HCT116 (cell line): ENCODE results near the gene OPHN1. TPM values are rescaled to one million over a fixed set of nuclear protein-coding genes. Genes with fewer than 3 reads are reported as not detected.

Experiments used
- ATAC-seq: fragments of 200-7000 bp; cut with Tn5 transposase; 2 replicates; pipeline ENCODE4 v1.9.1; 2020; ENCODE audit warnings: mild to moderate bottlenecking, moderate library complexity
- BruUV-seq: library from RNA; stranded (reverse); fragments of 400-500 nt; replicated peaks from 2 replicates; lab custom pipeline; 2021; lab: Mats Ljungman, UMichigan
- CTCF ChIA-PET: fragments of 300-600 bp; sonication (Branson Sonifier 250); formaldehyde crosslinking; loops from one replicate; lab custom pipeline; 2021; ENCODE audit warnings: antibody characterized with exemption; lab: Charles Lee
- POLR2A ChIA-PET: fragments of 300-600, 350-600 bp; sonication (Branson Sonifier 250); formaldehyde crosslinking; loops from one replicate; lab custom pipeline; 2021; ENCODE audit warnings: antibody characterized with exemption; lab: Charles Lee
- RAD21 ChIA-PET, 2 experiments: fragments of 300-600 bp; sonication (Branson Sonifier 250); formaldehyde crosslinking; loops; one replicate each; lab custom pipeline; 2023; ENCODE audit warnings: low total read pairs in 2 of 2; ENCODE audit not compliant: uncharacterized antibody in 2 of 2, unreplicated experiment in 2 of 2, low non-redundant PET in 1 of 2; lab: Charles Lee
- DNase-seq: peaks from one replicate; pipeline ENCODE4 v3.0.0-alpha.2; 2010; ENCODE audit warnings: low read depth, low spot score
- H2AFZ ChIP-seq: fragments of 200-600 bp; shearing (Covaris generic), sonication (generic); 2 replicates; pipeline ENCODE4 v1.6.1; 2017; ENCODE audit warnings: low read depth, mixed run types, mixed read lengths, antibody characterized with exemption, low read length; ENCODE audit not compliant: poor library complexity, severe bottlenecking
- H3K27ac ChIP-seq: 2 replicates; pipeline ENCODE4 v1.5.1; 2012; ENCODE audit warnings: low read depth, low read length
- H3K27me3 ChIP-seq: fragments of 200-600 bp; sonication (generic); 2 replicates; pipeline ENCODE4 v1.6.1; 2016; ENCODE audit warnings: mixed run types, low read length, mixed read lengths; ENCODE audit not compliant: insufficient read depth
- H3K36me3 ChIP-seq, 2 experiments: fragments of 200-500 bp in 1 of 2; fragments of 200-600 bp in 1 of 2; sonication (Bioruptor generic) in 1 of 2; sonication (generic) in 1 of 2; 2 replicates each; pipeline versions ENCODE4 v1.5.1 to v1.6.1; 2014 to 2016; ENCODE audit warnings: low read length in 2 of 2, inconsistent platforms in 1 of 2, mixed read lengths in 1 of 2, mixed run types in 1 of 2; ENCODE audit not compliant: insufficient read depth in 2 of 2, control insufficient read depth in 1 of 2
- H3K4me1 ChIP-seq, 2 experiments: fragments of 200-600 bp in 1 of 2; sonication (generic) in 1 of 2; 2 replicates each; pipeline versions ENCODE4 v1.5.1 to v1.6.1; 2012 to 2017; ENCODE audit warnings: low read length in 2 of 2, inconsistent platforms in 1 of 2, mild to moderate bottlenecking in 1 of 2, mixed read lengths in 1 of 2, mixed run types in 1 of 2, moderate library complexity in 1 of 2; ENCODE audit not compliant: insufficient read depth in 2 of 2, control insufficient read depth in 1 of 2
- H3K4me2 ChIP-seq: fragments of 200-600 bp; sonication (generic); 2 replicates; pipeline ENCODE4 v1.6.1; 2017; ENCODE audit warnings: mixed run types, low read length, mixed read lengths
- H3K4me3 ChIP-seq, 2 experiments: fragments of 200-600 bp in 1 of 2; sonication (generic) in 1 of 2; replicated peaks in 1 of 2; 2 replicates each; pipeline ENCODE4 v1.5.1; 2011 to 2016; ENCODE audit warnings: low read length in 2 of 2, control low read depth in 1 of 2, low read depth in 1 of 2, mild to moderate bottlenecking in 1 of 2, mixed read lengths in 1 of 2, mixed run types in 1 of 2
- H3K79me2 ChIP-seq: fragments of 200-600 bp; sonication (generic); 2 replicates; pipeline ENCODE4 v1.6.1; 2017; ENCODE audit warnings: mild to moderate bottlenecking, mixed run types, low read length, moderate library complexity, mixed read lengths; ENCODE audit not compliant: insufficient read depth
- H3K9ac ChIP-seq: fragments of 200-600 bp; sonication (generic); 2 replicates; pipeline ENCODE4 v1.6.1; 2016; ENCODE audit warnings: low read length, mixed read lengths
- H3K9me2 ChIP-seq: fragments of 200-600 bp; sonication (generic), shearing (Covaris generic); 2 replicates; pipeline ENCODE4 v1.6.1; 2017; ENCODE audit warnings: mixed run types, mild to moderate bottlenecking, moderate library complexity; ENCODE audit not compliant: insufficient read depth
- H3K9me3 ChIP-seq, 2 experiments: fragments of 200-500 bp in 1 of 2; fragments of 200-600 bp in 1 of 2; sonication (Bioruptor generic) in 1 of 2; sonication (generic) in 1 of 2; 2 replicates each; pipeline ENCODE4 v1.6.1; 2014 to 2017; ENCODE audit warnings: low read length in 2 of 2, mixed read lengths in 2 of 2, inconsistent platforms in 1 of 2, low read depth in 1 of 2, mild to moderate bottlenecking in 1 of 2, mixed run types in 1 of 2, moderate library complexity in 1 of 2; ENCODE audit not compliant: control insufficient read depth in 1 of 2, insufficient read depth in 1 of 2
- H4K20me1 ChIP-seq: fragments of 200-600 bp; sonication (generic), shearing (Covaris generic); 2 replicates; pipeline ENCODE4 v1.6.1; 2017; ENCODE audit warnings: mixed run types, mild to moderate bottlenecking, moderate library complexity; ENCODE audit not compliant: insufficient read depth
- CBX3 ChIP-seq: IDR thresholded peaks from 2 replicates; pipeline ENCODE4 v1.6.1; 2012; ENCODE audit warnings: low read depth
- CTCF ChIP-seq, 3 experiments: fragments of 200-600 bp in 1 of 3; sonication (generic) in 1 of 3; IDR thresholded peaks in 2 of 3; conservative IDR thresholded peaks in 1 of 3; 2 replicates each; pipeline ENCODE4 v1.5.1; 2012 to 2017; ENCODE audit warnings: low read depth in 2 of 3, low read length in 2 of 3, antibody characterized with exemption in 1 of 3, borderline replicate concordance in 1 of 3, control low read depth in 1 of 3, mild to moderate bottlenecking in 1 of 3, mixed read lengths in 1 of 3, mixed run types in 1 of 3, moderate library complexity in 1 of 3; ENCODE audit not compliant: insufficient read depth in 1 of 3
- EZH2phosphoT487 ChIP-seq: fragments of 200-600 bp; IDR thresholded peaks from 2 replicates; pipeline ENCODE4 v1.6.1; 2018; ENCODE audit warnings: antibody characterized with exemption, borderline replicate concordance
- MAX ChIP-seq: IDR thresholded peaks from 2 replicates; pipeline ENCODE4 v1.6.1; 2012
- POLR2A ChIP-seq: IDR thresholded peaks from 2 replicates; pipeline ENCODE4 v1.7.0; 2011; ENCODE audit warnings: borderline replicate concordance; ENCODE audit not compliant: insufficient read depth, insufficient read length; ENCODE audit errors: extremely low read depth
- POLR2AphosphoS5 ChIP-seq: IDR thresholded peaks from 2 replicates; pipeline ENCODE4 v1.6.1; 2011; ENCODE audit warnings: mild to moderate bottlenecking, low read depth, low read length, moderate library complexity
- RAD21 ChIP-seq: IDR thresholded peaks from 2 replicates; pipeline ENCODE4 v1.6.1; 2012; ENCODE audit warnings: low read depth, mild to moderate bottlenecking
- REST ChIP-seq: IDR thresholded peaks from 2 replicates; pipeline ENCODE4 v1.6.1; 2012; ENCODE audit warnings: low read depth
- SIN3A ChIP-seq: IDR thresholded peaks from 2 replicates; pipeline ENCODE4 v1.6.1; 2012; ENCODE audit warnings: low read depth
- SP1 ChIP-seq: IDR thresholded peaks from 2 replicates; pipeline ENCODE4 v1.6.1; 2012; ENCODE audit warnings: low read depth
- SRF ChIP-seq: IDR thresholded peaks from 2 replicates; pipeline ENCODE4 v1.6.1; 2012; ENCODE audit warnings: low read depth
- TCF7L2 ChIP-seq: IDR thresholded peaks from 2 replicates; pipeline ENCODE4 v1.7.0; 2011; ENCODE audit warnings: borderline replicate concordance, inconsistent platforms; ENCODE audit not compliant: insufficient read depth, insufficient read length; ENCODE audit errors: extremely low read depth
- YY1 ChIP-seq: IDR thresholded peaks from 2 replicates; pipeline ENCODE4 v1.6.1; 2011; ENCODE audit warnings: low read length, low read depth, moderate library complexity, mild to moderate bottlenecking; ENCODE audit not compliant: insufficient replicate concordance; ENCODE audit errors: extremely low read depth
- ZBTB33 ChIP-seq: IDR thresholded peaks from 2 replicates; pipeline ENCODE4 v1.6.1; 2011; ENCODE audit warnings: mild to moderate bottlenecking, low read length, moderate library complexity; ENCODE audit not compliant: insufficient replicate concordance; ENCODE audit errors: extremely low read depth
- ZFX ChIP-seq: fragments of 450-650 bp; IDR thresholded peaks from 2 replicates; pipeline ENCODE4 v1.6.1; 2017
- intact Hi-C: fragments of 100-400 bp; cut with micrococcal nuclease; formaldehyde crosslinking; loops from 2 replicates; pipeline ENCODE4 v1.10.0; 2022
- total RNA-seq: library from RNA; stranded (reverse); gene quantifications from one replicate; pipeline ENCODE4 v1.2.1, GENCODE V29; 2021; ENCODE audit not compliant: unreplicated experiment
- TF ChIP-seq, protein P1 (sequence below): IDR thresholded peaks from 2 replicates; pipeline ENCODE4 v1.6.1; 2012

The OPHN1 gene
- total RNA-seq, 1 experiment from 2014 or later: 2.9 TPM

DNA sequence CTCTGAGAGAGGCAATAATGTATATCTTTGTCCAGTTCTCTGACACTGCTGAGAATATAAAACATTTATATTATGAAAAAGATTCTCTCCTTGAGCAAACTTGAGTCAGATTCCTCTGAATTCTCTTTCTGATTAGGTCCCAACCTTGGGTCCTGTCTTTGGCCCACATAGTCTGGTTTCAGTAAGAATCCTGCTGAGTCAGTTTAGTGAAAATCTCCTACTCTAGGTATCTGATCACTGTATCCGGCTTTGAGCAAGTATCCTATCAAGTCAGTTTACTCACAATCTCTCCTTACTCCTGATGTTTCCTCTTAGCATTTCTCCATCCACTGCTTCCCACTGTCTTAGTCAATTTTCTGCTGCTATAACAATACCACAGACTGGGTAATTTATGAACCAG is 253.9 kb downstream of the OPHN1 start:
- Histone ChIP-seq H3K4me3 (no peak overlapping the region), H3K9me2 (no peaks in the 10 kb centered on the region), H3K27me3 (no peaks in the 10 kb centered on the region), H3K9me3 (no peaks in the 10 kb centered on the region), H3K79me2 (no peaks in the 10 kb centered on the region), H4K20me1 (no peaks in the 10 kb centered on the region), H3K36me3 (no peaks in the 10 kb centered on the region), H2AFZ (no peak overlapping the region), H3K9ac (no peak overlapping the region), H3K4me1 (0 out of 4 replicates have a peak, but pooled peaks cover 0 to 4% of the 10 kb centered on the region in 2 experiments), H3K27ac (no peak overlapping the region), H3K4me2 (no peak overlapping the region)
- TF ChIP-seq ZBTB33: no peak
- no peak for TF ChIP-seq ZFX
- TF ChIP-seq SIN3A: no peak
- no peak for TF ChIP-seq RAD21
- TF ChIP-seq SP1: no peak
- TF ChIP-seq CTCF (IDR thresholded peaks at IDR 0.05 in 2 of 3, conservative IDR thresholded peaks at IDR 0.05 in 1 of 3; ENCODE audit: borderline replicate concordance in 1 of 3, insufficient read depth in 1 of 3, low read depth in 2 of 3, low read length in 2 of 3): no peak
- TF ChIP-seq EZH2phosphoT487: no peak
- TF ChIP-seq SRF: no peak
- no peak for TF ChIP-seq POLR2A
- no peak for TF ChIP-seq YY1
- TF ChIP-seq MAX: no peak
- no peak for TF ChIP-seq POLR2AphosphoS5
- TF ChIP-seq REST: no peak
- TF ChIP-seq, protein P1, sequence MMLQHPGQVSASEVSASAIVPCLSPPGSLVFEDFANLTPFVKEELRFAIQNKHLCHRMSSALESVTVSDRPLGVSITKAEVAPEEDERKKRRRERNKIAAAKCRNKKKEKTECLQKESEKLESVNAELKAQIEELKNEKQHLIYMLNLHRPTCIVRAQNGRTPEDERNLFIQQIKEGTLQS: no peak
- TF ChIP-seq TCF7L2: no peak
- TF ChIP-seq CBX3: no peak
- BruUV-seq: no TSS peak
- RAD21 ChIA-PET: no interaction called here
- POLR2A ChIA-PET: no interaction called here
- DNase-seq (no peak), ATAC-seq (no peak)
- CTCF ChIA-PET: no interaction called here
- intact Hi-C loops: no loop called here
